HG03196 (cell line): ENCODE measurements around the gene OTULIN.
A peak's percentile ranks its signal among the peaks of the same experiment; 100 is the strongest.

ENCODE experiments used
- ATAC-seq: cut with Tn5 transposase; IDR thresholded peaks from one replicate; pipeline ENCODE4 v1.9.1; 2021; ENCODE audit not compliant: unreplicated experiment

Gene OTULIN

GRCh38 chr5:14667770-14668169 lies 3.3 kb downstream of the OTULIN start:
- no peak for ATAC-seq

GRCh38 chr5:14668181-14668591 lies 3.7 kb downstream of the OTULIN start:
- no peak for ATAC-seq

DNA sequence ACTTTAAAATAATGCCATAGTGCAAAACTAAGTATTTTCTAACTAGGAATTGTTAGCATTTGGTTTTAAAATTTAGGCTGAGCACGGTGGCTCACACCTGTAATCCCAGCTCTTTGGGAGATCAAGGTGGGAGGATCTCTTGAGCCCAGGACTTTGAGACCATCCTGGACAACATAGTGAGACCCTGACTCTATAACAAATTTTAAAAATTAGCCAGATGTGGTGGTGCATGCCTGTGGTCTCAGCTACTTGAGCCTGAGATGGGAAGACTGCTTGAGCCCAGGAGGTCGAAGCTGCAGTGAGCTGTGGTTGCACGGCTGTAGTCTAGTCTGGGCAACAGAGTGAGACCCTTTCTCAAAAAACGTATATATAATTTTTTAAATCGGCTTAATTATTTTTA lies 4.9 kb downstream of the OTULIN start:
- no peak for ATAC-seq

GRCh38 chr5:14669975-14670374 lies 5.5 kb downstream of the OTULIN start:
- no peak for ATAC-seq

DNA sequence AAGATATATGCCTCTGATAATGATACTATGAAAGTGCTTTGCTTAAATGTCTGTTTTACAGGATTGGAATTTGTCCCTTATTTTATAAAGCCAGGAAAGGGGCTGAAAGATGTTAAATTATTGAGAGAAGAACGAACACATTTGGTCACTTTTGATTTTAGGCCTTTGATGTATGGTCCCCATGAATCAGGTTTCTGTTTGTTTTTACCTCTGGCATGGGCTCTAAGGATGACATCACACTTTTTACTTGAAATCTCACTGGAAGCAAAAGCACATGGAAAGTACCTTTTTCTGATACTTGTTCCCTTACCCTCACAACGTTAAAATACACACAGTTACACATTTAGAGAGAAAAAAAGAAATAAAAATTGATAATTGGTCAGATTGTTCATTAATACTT lies 6.9 kb downstream of the OTULIN start:
- no peak for ATAC-seq

GRCh38 chr5:14672082-14672481 lies 7.6 kb downstream of the OTULIN start:
- no peak for ATAC-seq

DNA sequence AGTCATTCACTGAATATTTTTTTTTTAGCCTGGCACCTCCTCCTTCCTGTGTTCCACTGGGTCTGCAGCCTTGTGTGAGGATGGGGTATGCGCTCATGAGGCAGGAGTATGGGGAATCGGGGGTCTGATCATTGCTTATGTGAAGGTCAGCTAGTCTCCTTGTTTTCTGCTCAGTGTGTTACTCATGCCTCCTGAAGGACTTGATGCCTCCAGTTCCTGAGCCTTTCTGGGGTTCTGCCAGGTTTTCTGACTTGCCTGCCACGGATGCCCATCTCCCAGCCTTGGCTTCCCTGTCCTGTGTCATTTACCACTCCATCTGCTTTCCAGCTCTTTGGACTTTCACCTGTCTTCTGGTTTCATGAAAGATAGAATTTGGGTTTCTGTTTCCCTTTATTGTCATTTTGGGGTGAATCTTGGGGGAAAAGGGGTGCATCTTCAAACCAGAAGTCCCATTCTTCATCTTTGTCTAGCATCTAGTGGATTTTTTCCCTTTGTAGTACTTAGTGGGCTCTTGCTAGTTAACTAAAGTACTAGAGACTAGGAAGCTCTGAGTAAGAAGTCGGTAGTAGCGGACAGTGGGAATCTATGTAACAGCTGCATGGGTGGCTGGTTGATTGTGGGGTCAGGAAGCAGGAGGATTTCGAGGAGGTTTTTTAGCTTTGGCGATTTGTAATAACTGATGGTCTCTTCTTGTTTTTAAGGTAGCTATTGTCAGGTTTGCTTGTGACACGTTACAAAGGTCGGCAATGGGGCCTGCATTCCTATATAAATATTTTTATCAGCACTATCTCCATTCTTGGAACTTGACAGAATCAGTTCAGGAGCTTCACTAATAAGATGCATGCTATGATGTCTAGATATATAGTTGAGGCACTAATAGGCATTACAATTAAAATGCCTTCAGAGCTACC lies 8.2 kb downstream of the OTULIN start:
- no peak for ATAC-seq

- no peak for ATAC-seq
Measured at GRCh38 chr5:14673443-14673842, 8.9 kb downstream of the OTULIN start.

DNA sequence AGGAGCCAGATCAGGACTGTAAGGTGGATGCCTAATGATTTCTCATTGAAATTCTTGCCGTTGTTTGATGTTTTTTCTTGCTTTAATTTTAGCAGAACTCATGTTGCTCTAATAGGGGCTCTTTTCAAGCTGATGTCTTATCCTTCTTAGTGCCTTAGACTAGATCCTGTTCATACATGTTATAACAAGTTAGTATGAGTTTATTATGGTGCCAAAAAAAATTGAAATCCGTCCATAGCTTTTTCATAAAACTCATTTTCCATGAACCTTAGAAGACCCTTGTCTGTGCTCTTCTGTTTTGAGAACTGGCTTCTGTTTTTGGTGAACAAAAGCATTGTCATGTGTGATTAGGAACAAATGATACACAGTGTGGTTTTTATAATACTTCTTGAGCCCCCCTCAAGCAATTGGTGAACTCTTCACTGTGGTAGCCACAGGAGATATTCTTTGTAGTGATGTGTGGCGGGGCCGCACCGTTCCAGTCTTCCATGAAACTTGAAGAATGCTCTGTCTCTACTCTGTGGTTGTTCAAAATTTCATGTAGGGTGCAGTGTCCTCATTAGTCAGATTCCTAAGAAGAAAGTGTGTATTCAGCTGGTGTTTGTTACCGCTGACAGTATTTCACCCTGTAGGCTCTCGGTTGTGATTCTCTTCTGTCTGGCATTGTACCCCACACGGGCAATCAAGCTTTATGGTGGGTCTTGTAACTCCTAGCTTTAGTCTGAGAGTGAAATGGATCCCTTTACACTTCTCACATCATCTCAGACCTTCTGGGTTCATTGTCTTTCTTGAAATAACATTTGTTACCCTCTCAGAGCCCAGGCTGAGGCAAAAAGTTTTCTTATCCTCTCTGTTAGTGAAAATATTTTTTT lies 10.7 kb downstream of the OTULIN start:
- no peak for ATAC-seq

- ATAC-seq, result peak; percentile 48
Measured at GRCh38 chr5:14675865-14676300, 11.4 kb downstream of the OTULIN start.

GRCh38 chr5:14676320-14676719 lies 11.8 kb downstream of the OTULIN start:
- peak; percentile 49 for ATAC-seq

DNA sequence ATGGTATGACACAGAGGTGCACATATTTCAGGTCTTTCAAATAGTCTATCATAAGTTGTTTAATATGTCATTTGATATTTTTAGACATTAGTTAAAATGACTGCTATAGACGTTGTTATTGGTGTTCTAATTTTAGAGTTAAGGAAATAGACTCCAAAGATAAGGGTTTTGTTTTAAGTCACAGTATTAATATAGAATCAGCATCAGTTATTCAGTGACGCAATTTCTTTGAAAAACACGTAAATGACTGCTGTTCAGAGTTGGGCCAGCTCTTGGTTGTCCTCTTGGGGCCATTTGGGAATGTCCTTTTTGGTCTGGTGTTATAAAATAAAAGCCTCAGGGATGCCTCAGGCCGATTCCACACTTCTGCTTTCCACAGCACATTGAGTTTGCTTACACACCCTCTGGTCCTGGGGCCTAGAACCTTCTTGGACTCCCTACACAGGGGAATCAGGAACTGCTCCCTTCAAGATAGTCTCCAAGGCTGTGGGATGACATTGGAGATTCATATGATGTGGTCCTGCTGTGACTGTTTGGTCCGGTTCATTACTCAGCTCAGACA lies 14.3 kb downstream of the OTULIN start:
- no peak for ATAC-seq

DNA sequence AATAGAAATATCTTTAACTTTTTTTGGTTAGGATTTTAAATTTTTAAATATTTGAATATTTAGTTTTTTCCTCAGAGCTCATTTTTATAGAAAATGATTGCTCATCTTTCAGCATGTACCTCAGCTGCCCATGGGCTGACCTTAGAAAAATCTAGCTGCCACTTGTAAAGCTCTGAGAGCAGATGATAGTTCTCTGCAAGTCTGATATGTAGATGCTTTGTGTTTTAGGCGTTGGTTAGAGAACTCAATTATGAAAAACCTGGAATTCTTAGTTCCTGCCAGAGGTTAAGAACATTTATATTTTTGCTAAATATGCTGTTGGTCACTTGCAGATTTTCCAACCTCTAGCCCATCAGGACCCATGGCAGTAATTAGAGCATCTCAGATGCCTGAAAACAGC lies 15.1 kb downstream of the OTULIN start:
- no peak for ATAC-seq

DNA sequence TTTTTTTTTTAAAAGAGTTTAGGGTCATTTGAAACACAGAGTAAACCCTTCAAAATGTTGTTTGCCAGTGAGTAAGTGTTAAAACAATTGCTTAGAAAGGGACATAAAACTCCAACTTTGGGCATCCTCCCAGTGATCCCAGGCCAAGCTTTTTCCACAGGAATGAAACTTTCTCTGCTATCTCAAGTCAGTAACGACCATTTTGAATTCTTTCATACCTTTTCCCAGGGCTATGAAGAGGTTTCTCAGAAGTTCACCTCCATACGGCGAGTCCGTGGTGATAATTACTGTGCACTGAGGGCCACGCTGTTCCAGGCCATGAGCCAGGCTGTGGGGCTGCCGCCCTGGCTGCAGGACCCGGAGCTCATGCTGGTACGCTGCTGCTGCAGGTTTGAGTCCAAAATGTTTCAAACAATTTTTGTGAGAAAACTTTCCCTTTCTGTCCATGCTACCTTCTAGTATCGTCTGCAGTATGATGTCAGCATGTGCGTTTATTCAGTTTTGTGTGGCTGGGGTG lies 16.8 kb downstream of the OTULIN start:
- ATAC-seq, result no peak

DNA sequence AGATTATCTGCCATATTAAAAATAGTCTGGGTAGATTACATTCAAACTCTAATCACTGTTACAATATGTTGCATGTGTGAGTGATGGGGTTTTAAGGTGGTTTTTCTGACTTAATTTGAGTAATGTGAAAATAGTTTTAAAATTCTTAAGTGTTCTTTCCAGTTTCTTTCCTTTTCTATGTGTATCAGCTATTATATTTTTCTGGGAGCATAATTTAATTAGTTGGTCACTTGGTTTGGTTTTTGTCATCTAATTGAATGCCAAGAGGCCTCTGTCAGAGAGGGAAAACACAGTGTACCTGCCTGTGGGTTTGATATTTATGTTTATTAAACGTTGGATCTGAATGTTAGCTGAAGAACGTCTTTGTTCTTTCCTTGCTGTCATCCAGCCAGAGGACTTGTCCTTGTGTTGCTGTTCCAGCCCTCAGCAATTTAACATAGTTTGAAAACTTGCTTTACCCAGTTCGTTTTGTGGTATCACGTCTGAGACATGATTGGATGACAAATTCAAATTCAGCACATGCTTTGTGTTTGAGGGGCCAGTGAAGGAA lies 19.5 kb downstream of the OTULIN start:
- no peak for ATAC-seq

GRCh38 chr5:14684757-14685156 lies 20.2 kb downstream of the OTULIN start:
- ATAC-seq, result no peak

DNA sequence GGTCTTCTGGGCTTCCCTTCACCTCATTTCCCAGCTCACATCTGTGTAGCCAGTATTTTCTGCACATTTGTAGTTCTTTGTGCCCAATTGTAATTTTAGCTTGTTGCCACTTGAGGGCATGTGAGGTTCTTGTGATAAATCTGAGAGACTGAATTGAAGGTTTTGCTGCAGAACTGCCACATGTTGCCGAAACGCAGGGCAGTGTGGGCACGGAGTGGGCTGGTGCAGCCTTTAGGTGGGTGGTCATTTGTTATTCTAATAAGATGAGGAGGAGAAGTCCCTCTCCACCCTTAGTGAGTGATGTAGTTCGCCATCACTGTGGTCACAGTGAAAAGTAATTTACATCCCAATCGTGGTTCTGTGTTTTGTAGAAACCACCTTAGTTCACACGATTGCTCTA lies 21.2 kb downstream of the OTULIN start:
- peak; percentile 90 for ATAC-seq

DNA sequence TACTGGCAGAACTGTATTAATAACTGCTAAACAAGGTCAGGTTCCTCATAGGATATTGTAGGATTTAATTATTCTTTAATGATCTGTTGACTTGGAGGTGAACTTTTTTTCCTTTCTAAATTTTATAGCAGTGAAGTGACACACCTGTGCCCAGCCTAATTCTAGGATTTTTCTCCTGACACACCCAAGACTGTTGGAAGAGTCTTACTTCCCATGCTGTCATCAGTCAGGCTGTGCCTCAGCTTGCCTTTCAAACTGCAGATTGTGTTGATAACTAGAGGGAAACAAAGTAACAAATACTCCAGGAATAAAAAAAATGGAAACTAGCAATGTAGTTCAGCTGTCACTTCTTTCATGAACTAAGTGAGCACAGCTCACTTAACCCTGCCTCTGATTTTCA lies 22.0 kb downstream of the OTULIN start:
- no peak for ATAC-seq

GRCh38 chr5:14687023-14687665 lies 22.6 kb downstream of the OTULIN start:
- ATAC-seq, result no peak

- no peak for ATAC-seq
Measured at GRCh38 chr5:14693070-14693469, 28.6 kb downstream of the OTULIN start.

DNA sequence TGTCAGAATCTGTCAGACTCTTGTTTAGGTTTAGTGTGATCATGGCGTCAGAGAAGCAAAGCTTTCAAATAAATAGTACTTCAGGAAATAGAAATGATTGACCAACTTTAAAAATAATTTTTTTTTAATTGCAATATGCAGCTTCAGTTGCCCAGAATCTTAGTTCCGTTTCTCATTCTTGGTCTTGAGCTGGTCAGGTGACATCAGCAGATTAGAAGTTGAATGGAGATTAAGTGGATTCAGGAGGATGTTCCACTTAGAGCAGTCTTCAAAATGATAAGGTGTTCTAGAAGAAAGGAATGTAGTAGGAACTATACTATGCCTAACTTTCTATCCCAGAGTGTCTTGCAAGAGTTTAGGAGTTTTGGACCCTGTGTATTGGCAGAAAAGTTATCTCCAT lies 30.6 kb downstream of the OTULIN start:
- ATAC-seq, result no peak
